ENCODE results near the gene FAM149A. TPM values are rescaled to one million over a fixed set of nuclear protein-coding genes. Genes with fewer than 3 reads are reported as not detected.

FAM149A gene
- total and polyA plus RNA-seq, 3 donors from 2014 or later = 11.3 to 14.9 (median 13.8) TPM

DNA sequence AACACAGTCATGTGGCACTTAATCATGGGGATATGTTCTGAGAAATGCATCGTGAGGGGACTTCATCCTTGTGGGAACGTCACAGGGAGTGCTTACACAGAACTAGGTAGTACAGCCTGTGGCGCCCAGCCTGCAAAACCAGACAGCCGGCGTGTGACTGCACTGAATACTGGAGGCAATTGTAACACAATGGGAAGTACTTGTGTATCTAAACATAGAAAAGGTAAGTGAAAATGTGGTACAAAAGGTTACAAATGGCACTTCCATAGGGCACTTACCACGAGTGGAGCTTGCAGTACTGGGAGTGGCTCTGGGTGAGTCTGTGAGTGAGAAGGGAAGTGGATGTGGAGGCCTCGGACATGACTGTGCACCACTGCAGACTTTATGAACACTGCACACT, 30.3 kb upstream of the FAM149A start:
- DNase-seq = no peak
- TF ChIP-seq, protein P1, sequence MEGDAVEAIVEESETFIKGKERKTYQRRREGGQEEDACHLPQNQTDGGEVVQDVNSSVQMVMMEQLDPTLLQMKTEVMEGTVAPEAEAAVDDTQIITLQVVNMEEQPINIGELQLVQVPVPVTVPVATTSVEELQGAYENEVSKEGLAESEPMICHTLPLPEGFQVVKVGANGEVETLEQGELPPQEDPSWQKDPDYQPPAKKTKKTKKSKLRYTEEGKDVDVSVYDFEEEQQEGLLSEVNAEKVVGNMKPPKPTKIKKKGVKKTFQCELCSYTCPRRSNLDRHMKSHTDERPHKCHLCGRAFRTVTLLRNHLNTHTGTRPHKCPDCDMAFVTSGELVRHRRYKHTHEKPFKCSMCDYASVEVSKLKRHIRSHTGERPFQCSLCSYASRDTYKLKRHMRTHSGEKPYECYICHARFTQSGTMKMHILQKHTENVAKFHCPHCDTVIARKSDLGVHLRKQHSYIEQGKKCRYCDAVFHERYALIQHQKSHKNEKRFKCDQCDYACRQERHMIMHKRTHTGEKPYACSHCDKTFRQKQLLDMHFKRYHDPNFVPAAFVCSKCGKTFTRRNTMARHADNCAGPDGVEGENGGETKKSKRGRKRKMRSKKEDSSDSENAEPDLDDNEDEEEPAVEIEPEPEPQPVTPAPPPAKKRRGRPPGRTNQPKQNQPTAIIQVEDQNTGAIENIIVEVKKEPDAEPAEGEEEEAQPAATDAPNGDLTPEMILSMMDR (IDR thresholded peaks at IDR 0.05) = no peak
- no peak for TF ChIP-seq POLR2A (IDR thresholded peaks at IDR 0.05)
- Histone ChIP-seq H3K4me3 (no peak overlapping the region), H3K27me3 (no peaks in the 10 kb centered on the region), H3K4me1 (no peaks in the 10 kb centered on the region), H3K36me3 (ENCODE audit: low read depth, missing control alignments) (no peaks in the 10 kb centered on the region), H3K27ac (no peak overlapping the region), H3K9me3 (no peaks in the 10 kb centered on the region)
- 75 to 82% methylated on average over 7 of the region's 7 CpGs for WGBS, 2 donors
- intact Hi-C loops (cut with DNase I; ENCODE audit: low total_unique reads) = no loop called here

- no peak for DNase-seq
- WGBS, 2 donors = 76 to 87% methylated on average over 11 of the region's 11 CpGs
These were observed 25.4 kb upstream of the FAM149A start for GRCh38 chr4:186078981-186079638.

DNA sequence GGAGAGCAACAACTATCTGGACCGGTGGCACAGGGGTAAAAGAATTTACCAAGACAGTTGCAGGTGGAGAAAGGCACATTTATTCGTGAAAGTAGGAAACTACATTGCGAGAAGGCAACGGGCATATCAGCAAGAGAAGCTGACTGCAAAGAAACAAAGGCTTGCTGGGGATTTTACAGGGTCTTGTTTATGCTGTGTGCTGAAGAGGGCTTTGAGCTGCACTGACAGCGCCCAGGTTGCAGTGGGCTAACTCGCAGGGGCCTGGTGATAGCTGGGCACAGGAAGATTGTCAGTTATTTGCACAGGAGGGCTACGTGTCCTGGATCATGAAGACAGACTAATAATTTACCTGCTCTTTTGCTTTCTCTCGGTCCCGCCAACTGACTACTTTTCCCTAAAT, 24.8 kb upstream of the FAM149A start:
- Histone ChIP-seq H3K27ac (no peak overlapping the region), H3K27me3 (no peaks in the 10 kb centered on the region), H3K4me3 (no peak overlapping the region), H3K9me3 (no peaks in the 10 kb centered on the region), H3K36me3 (ENCODE audit: low read depth, missing control alignments) (no peaks in the 10 kb centered on the region), H3K4me1 (no peaks in the 10 kb centered on the region)
- intact Hi-C loops (cut with DNase I; ENCODE audit: low total_unique reads) = no loop called here
- DNase-seq = no peak
- WGBS, 2 donors = 77 to 85% methylated on average over 9 of the region's 9 CpGs
- TF ChIP-seq, protein P1 (IDR thresholded peaks at IDR 0.05) = no peak
- no peak for TF ChIP-seq POLR2A (IDR thresholded peaks at IDR 0.05)

More at GRCh38 chr4:186078981-186079638, 25.4 kb upstream of the FAM149A start:
- TF ChIP-seq POLR2A (IDR thresholded peaks at IDR 0.05) = no peak
- TF ChIP-seq, protein P1 (IDR thresholded peaks at IDR 0.05) = no peak
- no peak overlapping the region for H3K27ac ChIP-seq
- no peaks in the 10 kb centered on the region for H3K36me3 ChIP-seq (ENCODE audit: low read depth, missing control alignments)
- intact Hi-C loops (cut with DNase I; ENCODE audit: low total_unique reads) = no loop called here
- H3K4me1 ChIP-seq = no peaks in the 10 kb centered on the region
- H3K4me3 ChIP-seq = no peak overlapping the region
- H3K9me3 ChIP-seq = no peaks in the 10 kb centered on the region
- no peaks in the 10 kb centered on the region for H3K27me3 ChIP-seq

- H3K36me3 ChIP-seq (ENCODE audit: low read depth, missing control alignments) = no peaks in the 10 kb centered on the region
- no peak overlapping the region for H3K4me3 ChIP-seq
- 55 to 61% methylated on average over 15 of the region's 15 CpGs for WGBS, 2 donors
- H3K4me1 ChIP-seq = no peaks in the 10 kb centered on the region
- TF ChIP-seq, protein P1 (IDR thresholded peaks at IDR 0.05) = no peak
- TF ChIP-seq POLR2A (IDR thresholded peaks at IDR 0.05) = no peak
- H3K27ac ChIP-seq = no peak overlapping the region
- DNase-seq = no peak
- intact Hi-C loops (cut with DNase I; ENCODE audit: low total_unique reads) = no loop called here
- no peaks in the 10 kb centered on the region for H3K27me3 ChIP-seq
- H3K9me3 ChIP-seq = no peaks in the 10 kb centered on the region
These were observed 23.2 kb upstream of the FAM149A start for GRCh38 chr4:186081202-186081807.

DNA sequence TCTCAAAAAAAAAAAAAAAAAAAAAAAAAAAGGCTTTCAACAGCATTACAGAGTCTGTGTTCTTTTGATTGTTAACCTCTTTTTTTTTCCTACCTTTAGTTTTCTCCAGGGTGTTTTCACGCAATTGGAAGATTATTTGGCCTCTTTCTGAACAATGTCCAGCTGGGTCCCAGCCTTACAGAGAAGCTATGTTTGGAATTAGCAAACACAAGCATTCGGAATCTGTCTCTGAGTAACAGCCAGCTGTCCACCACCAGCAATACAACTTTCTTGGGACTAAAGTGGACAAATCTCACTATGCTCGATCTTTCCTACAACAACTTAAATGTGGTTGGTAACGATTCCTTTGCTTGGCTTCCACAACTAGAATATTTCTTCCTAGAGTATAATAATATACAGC, 22.3 kb upstream of the FAM149A start:
- WGBS, 2 donors = 61 to 74% methylated on average over 4 of the region's 4 CpGs
- TF ChIP-seq, protein P1 (IDR thresholded peaks at IDR 0.05) = no peak
- TF ChIP-seq POLR2A (IDR thresholded peaks at IDR 0.05) = no peak
- DNase-seq = no peak
- H3K4me3 ChIP-seq = no peak overlapping the region
- H3K9me3 ChIP-seq = no peaks in the 10 kb centered on the region
- no peaks in the 10 kb centered on the region for H3K27me3 ChIP-seq
- H3K4me1 ChIP-seq = no peaks in the 10 kb centered on the region
- no peaks in the 10 kb centered on the region for H3K36me3 ChIP-seq (ENCODE audit: low read depth, missing control alignments)
- intact Hi-C loops (cut with DNase I; ENCODE audit: low total_unique reads) = no loop called here
- H3K27ac ChIP-seq = no peak overlapping the region

All from testis (tissue), 3 donors.